ENCODE results near the gene RHOH. TPM values are rescaled to one million over a fixed set of nuclear protein-coding genes. Genes with fewer than 3 reads are reported as not detected.
A peak's percentile ranks its signal among the peaks of the same experiment; 100 is the strongest.

Gene RHOH
- total and polyA plus RNA-seq, 9 of the 15 experiments (the other 6 are each of a cell fraction or from before 2014, with no cell fraction given): 14.3 to 37.7 (median 23.2) TPM

GRCh38 chr4:40176602-40177001 is 20.2 kb upstream of the RHOH start (continued):
- TF ChIP-seq NFIX (CRISPR knock-in tag; IDR thresholded peaks at IDR 0.05; ENCODE audit: low read depth): no peak
- no peak for TF ChIP-seq NEUROD1 (IDR thresholded peaks at IDR 0.05; ENCODE audit: borderline replicate concordance, low read depth, low read length, partially characterized antibody)
- TF ChIP-seq ZNF436 (CRISPR knock-in tag; IDR thresholded peaks at IDR 0.05): no peak
- peak; percentile 61 for TF ChIP-seq ZNF592 (IDR thresholded peaks at IDR 0.05)
- no peak for TF ChIP-seq ELK3 (CRISPR knock-in tag; IDR thresholded peaks at IDR 0.05)
- peak; percentile 34; the same call in 1 of the 2 replicates for TF ChIP-seq SMARCA4 (IDR thresholded peaks at IDR 0.05)
- peak; percentile 33 to 79 for TF ChIP-seq E2F6 (IDR thresholded peaks at IDR 0.05; ENCODE audit: borderline replicate concordance in 1 of 2, extremely low read depth in 1 of 2, insufficient read depth in 1 of 2, insufficient read length in 1 of 2, low read depth in 1 of 2, low read length in 1 of 2, poor library complexity in 1 of 2, severe bottlenecking in 1 of 2)
- TF ChIP-seq TAF9B (IDR thresholded peaks at IDR 0.05; ENCODE audit: partially characterized antibody): no peak
- no peak for TF ChIP-seq ESRRB (CRISPR knock-in tag; IDR thresholded peaks at IDR 0.05; ENCODE audit: borderline replicate concordance)
- TF ChIP-seq, protein P1, sequence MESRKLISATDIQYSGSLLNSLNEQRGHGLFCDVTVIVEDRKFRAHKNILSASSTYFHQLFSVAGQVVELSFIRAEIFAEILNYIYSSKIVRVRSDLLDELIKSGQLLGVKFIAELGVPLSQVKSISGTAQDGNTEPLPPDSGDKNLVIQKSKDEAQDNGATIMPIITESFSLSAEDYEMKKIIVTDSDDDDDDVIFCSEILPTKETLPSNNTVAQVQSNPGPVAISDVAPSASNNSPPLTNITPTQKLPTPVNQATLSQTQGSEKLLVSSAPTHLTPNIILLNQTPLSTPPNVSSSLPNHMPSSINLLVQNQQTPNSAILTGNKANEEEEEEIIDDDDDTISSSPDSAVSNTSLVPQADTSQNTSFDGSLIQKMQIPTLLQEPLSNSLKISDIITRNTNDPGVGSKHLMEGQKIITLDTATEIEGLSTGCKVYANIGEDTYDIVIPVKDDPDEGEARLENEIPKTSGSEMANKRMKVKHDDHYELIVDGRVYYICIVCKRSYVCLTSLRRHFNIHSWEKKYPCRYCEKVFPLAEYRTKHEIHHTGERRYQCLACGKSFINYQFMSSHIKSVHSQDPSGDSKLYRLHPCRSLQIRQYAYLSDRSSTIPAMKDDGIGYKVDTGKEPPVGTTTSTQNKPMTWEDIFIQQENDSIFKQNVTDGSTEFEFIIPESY (CRISPR knock-in tag; IDR thresholded peaks at IDR 0.05): peak; percentile 55
- TF ChIP-seq L3MBTL2 (IDR thresholded peaks at IDR 0.05): peak; percentile 75
- TF ChIP-seq ZNF165 (CRISPR knock-in tag; IDR thresholded peaks at IDR 0.05; ENCODE audit: borderline replicate concordance): no peak
- TF ChIP-seq GABPA (tag; conservative IDR thresholded peaks at IDR 0.05; ENCODE audit: low read depth): peak; percentile 69

Data from K562 (cell line).